Immature natural killer cell (primary cell): ENCODE data around the gene MROH7. TPM values are rescaled to one million over a fixed set of nuclear protein-coding genes. Genes with fewer than 3 reads are reported as not detected.

Experiments
- DNase-seq, 3 donors: peaks; one replicate each; pipeline ENCODE4 v3.0.0; 2022; ENCODE audit warnings: mixed read lengths in 1 of 3
- H3K27ac Mint-ChIP-seq, 6 donors: one replicate each; pipeline ENCODE4 v1.8.0; 2020; ENCODE audit warnings: mixed read lengths in 6 of 6, mild to moderate bottlenecking in 5 of 6, inconsistent platforms in 4 of 6, moderate library complexity in 3 of 6
- H3K27me3 Mint-ChIP-seq, 3 donors: one replicate each; pipeline ENCODE4 v1.8.0; 2020 to 2021; ENCODE audit warnings: low read depth in 3 of 3, mild to moderate bottlenecking in 3 of 3, mixed read lengths in 3 of 3, moderate library complexity in 3 of 3, inconsistent platforms in 1 of 3
- H3K36me3 Mint-ChIP-seq, 3 donors: one replicate each; pipeline ENCODE4 v1.8.0; 2020; ENCODE audit warnings: mixed read lengths in 3 of 3, inconsistent platforms in 2 of 3, mild to moderate bottlenecking in 2 of 3
- H3K4me1 Mint-ChIP-seq, 2 donors: one replicate each; pipeline ENCODE4 v1.8.0; 2020; ENCODE audit warnings: inconsistent platforms in 2 of 2, mild to moderate bottlenecking in 2 of 2, mixed read lengths in 2 of 2, moderate library complexity in 1 of 2
- H3K4me3 Mint-ChIP-seq, 5 donors: one replicate each; pipeline ENCODE4 v1.8.0; 2020; ENCODE audit warnings: mild to moderate bottlenecking in 5 of 5, mixed read lengths in 5 of 5, inconsistent platforms in 3 of 5, moderate library complexity in 3 of 5
- H3K9me3 Mint-ChIP-seq, 6 donors: one replicate each; pipeline ENCODE4 v1.8.0; 2020; ENCODE audit warnings: mild to moderate bottlenecking in 6 of 6, mixed read lengths in 6 of 6, inconsistent platforms in 4 of 6, moderate library complexity in 3 of 6
- polyA plus RNA-seq, 3 donors: library from polyadenylated mRNA; unstranded; fragments of 300-500 nt; fragmentation: Illumina TruSeq; gene quantifications; one replicate each; pipeline ENCODE4 v1.2.3, GENCODE V29; 2021

MROH7 gene
- polyA plus RNA-seq, 3 donors from 2014 or later, result not detected

DNA sequence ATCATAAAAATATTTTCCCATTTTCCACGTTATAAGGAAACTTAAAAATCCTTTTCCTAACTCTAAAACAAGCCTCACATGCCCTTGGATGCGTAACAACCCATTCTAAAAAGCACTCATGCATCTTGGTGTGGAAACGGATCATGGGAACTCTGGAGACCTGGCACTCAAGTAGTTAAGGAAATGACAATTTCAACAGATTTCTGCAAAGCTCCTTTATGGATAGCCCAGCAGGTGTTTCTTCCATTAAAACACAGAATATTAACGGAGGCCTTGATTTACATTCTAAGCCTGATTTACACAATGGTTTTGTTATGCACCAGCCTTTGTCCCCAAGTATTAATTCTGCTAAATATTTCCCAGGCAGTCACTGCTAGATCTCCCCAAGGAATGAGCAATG, 109.8 kb downstream of the MROH7 start:
- Mint-ChIP-seq H3K36me3 (peaks cover 0 to 4% (median 4%) of the 10 kb centered on the region in 3 donors), H3K4me3 (no peak overlapping the region), H3K27me3 (peaks cover 0 to 2% (median 0%) of the 10 kb centered on the region in 3 donors), H3K27ac (no peak overlapping the region), H3K4me1 (no peaks in the 10 kb centered on the region), H3K9me3 (no peaks in the 10 kb centered on the region)
- no peak for DNase-seq

DNA sequence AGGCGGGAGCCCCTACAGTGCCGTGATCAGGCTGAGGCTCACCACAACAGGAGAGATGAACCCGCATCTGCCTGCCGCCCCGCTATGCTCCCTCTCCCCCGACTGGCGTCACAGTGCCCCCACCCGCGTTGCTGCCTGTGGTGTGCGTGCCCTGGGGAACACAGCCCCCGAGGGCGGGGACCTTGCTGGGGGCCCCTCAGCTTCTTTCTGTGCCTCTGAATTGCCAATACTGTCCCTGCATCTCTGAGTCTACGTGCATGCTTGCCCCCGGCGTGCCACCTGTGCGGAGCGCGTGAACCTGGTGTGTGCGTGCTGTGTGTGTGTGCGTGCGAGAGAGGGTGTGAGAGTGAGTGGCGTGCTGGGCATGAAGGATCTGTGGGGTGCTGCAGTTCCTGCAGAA, 112.5 kb downstream of the MROH7 start:
- H3K36me3 Mint-ChIP-seq, result peaks cover 0 to 18% (median 10%) of the 10 kb centered on the region in 3 donors
- no peak for DNase-seq
- no peaks in the 10 kb centered on the region for H3K4me1 Mint-ChIP-seq
- H3K4me3 Mint-ChIP-seq, result no peak overlapping the region
- peaks cover 0 to 2% (median 0%) of the 10 kb centered on the region in 3 donors for H3K27me3 Mint-ChIP-seq
- no peaks in the 10 kb centered on the region for H3K9me3 Mint-ChIP-seq
- no peak overlapping the region for H3K27ac Mint-ChIP-seq

DNA sequence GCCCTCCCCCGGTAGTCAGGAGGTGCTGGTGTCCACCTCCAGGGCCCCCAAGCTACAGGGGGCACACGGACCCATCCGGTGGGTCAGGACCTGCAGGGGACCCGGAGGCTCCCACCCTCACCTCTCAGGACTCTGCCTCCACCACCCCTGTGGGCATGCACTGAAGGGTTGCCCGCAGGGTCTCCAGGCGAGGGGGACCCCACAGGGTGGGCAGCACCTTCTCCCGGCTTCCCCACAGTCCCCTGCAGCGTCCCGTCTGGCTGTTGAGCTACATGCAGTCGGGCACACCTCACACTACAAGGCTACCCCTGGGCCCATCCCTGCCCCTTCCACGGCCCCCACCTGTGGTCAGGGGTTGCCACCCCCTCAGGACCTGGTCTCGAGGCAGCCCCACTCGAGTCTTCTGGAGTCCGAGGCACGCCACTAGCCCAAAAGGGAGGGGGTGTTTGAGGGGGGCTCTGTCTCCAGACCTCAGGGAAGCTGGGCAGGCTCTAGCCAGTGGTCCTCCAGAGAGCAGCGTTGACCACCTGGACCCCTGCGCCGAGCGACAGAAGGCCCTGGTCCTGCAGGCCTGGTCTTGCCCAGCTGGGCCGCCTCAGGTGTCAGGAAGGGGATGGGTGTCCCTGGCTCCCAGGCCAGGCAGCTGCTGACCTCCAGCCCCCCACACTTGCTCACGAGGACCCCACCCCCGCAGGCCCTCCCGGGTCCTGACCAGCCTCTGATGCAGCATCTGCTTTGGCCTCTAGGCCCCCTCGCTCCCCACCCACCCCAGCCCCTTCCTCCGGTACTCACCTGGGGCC, 113.1 kb downstream of the MROH7 start:
- peaks cover 0 to 2% (median 0%) of the 10 kb centered on the region in 3 donors for H3K27me3 Mint-ChIP-seq
- DNase-seq, result no peak
- no peaks in the 10 kb centered on the region for H3K4me1 Mint-ChIP-seq
- no peaks in the 10 kb centered on the region for H3K9me3 Mint-ChIP-seq
- no peak overlapping the region for H3K27ac Mint-ChIP-seq
- peaks cover 3 to 18% (median 10%) of the 10 kb centered on the region in 3 donors for H3K36me3 Mint-ChIP-seq
- no peak overlapping the region for H3K4me3 Mint-ChIP-seq

DNA sequence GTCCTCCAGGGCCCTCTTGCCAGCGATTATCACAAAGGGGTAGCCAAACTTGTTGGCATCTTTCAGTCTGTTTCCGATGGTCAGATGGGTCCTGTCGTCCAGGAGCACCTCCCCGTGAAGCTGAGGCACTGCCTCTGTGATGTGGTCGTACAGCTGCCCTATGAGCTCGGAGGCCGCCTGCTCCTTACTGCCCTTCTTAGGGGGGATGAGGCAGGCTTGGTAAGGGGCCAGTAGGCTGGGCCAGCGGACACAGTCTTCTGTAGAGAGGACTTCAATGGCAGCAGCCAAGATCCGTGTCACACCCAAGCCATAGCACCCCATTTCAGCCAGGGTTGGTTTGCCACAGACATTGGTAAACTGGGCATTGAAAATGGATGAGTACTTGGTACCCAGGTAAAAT, 116.2 kb downstream of the MROH7 start:
- Mint-ChIP-seq H3K4me3 (no peak overlapping the region), H3K27me3 (no peaks in the 10 kb centered on the region), H3K4me1 (peaks cover 1 to 2% of the 10 kb centered on the region in 2 donors), H3K9me3 (no peaks in the 10 kb centered on the region), H3K27ac (no peak overlapping the region), H3K36me3 (peaks cover 3 to 18% (median 10%) of the 10 kb centered on the region in 3 donors)
- no peak for DNase-seq

DNA sequence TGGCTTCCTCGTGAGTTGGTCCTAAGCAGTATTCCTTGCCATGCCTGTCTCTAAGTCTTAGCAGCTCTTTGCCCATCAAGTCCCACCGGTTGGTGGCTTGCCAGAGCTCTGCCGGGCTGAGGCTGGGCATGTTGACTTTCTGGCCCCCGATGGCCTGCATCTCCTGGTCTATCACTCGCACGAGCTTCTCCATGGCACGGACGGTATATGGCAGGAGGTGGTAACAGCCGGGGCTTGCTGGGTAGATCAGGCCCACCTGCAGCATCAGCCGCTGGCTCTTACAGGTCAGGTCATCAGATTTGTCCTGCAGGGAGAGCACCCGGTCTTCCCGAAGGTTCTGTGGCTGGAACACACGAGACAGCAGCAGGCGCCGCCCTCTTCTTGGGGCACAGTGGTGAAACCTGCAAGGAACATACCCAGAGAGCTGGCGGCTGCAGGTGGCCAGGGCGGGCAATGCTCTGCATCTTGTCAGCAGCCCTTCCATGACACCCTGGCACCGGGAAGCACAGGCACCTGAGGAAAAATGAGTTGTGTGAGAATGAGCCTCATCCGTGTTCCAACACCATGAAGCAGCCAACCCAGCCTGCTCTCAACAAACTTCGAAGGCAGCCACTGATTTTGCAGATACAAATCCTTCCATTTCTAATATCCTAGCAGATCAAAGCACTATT, 117.2 kb downstream of the MROH7 start:
- Mint-ChIP-seq H3K27ac (peak overlapping the region in 1 of 6 donors; percentile 1), H3K27me3 (no peaks in the 10 kb centered on the region), H3K36me3 (peaks cover 3 to 18% (median 10%) of the 10 kb centered on the region in 3 donors), H3K9me3 (no peaks in the 10 kb centered on the region), H3K4me1 (peaks cover 9 to 12% of the 10 kb centered on the region in 2 donors), H3K4me3 (no peak overlapping the region)
- no peak for DNase-seq

Other genes starting within 250 kb of the MROH7 start
- 10 to 100 TPM; 19.8 to 30.1 (median 21.1) TPM for gene SSBP3, start 235.4 kb upstream of the MROH7 start, polyA plus RNA-seq
- under 1 TPM in 2 of 3 donors, not detected in 1; 0.27 to 0.44 TPM for gene ACOT11, start 93.6 kb upstream of the MROH7 start, polyA plus RNA-seq
- not detected for gene FAM151A, start 18.3 kb upstream of the MROH7 start, polyA plus RNA-seq
- gene TTC4, start 74.1 kb downstream of the MROH7 start, polyA plus RNA-seq, result 10 to 100 TPM; 14.3 to 22.6 (median 20.7) TPM
- 1 to 10 TPM in 2 of 3 donors, under 1 TPM in 1; 0.89 to 4.0 (median 3.3) TPM for gene PARS2, start 122.7 kb downstream of the MROH7 start, polyA plus RNA-seq
- 10 to 100 TPM in 1 of 3 donors, 1 to 10 TPM in 2; 5.2 to 13.7 (median 5.6) TPM for gene TTC22, start 159.5 kb downstream of the MROH7 start, polyA plus RNA-seq
- 10 to 100 TPM; 15.4 to 23.8 (median 17.0) TPM for gene DHCR24, start 245.4 kb downstream of the MROH7 start, polyA plus RNA-seq